DOHH2 (cell line): Measurements from ENCODE around the gene FFAR1.

Experiments used
- CTCF ChIP-seq: fragments of 200-600 bp; sonication (generic); IDR thresholded peaks from one replicate; pipeline ENCODE4 v1.5.1; 2014; ENCODE audit warnings: antibody characterized with exemption, mild to moderate bottlenecking, low read depth, low read length; ENCODE audit not compliant: poor library complexity, severe bottlenecking
- EZH2phosphoT487 ChIP-seq: fragments of 200-600 bp; sonication (generic); IDR thresholded peaks from 2 replicates; pipeline ENCODE4 v1.6.1; 2017; ENCODE audit warnings: borderline replicate concordance, mild to moderate bottlenecking, antibody characterized with exemption, low read length, moderate library complexity, mixed read lengths

- no peak for TF ChIP-seq CTCF
- TF ChIP-seq EZH2phosphoT487, result no peak
These were observed at the start of gene FFAR1 for GRCh38 chr19:35347171-35347929.
